SK-N-SH treated with all-trans-retinoic acid at 6 μM for 48 hours (cell line): ENCODE measurements around the gene PACSIN2.

Experiments used
- ATAC-seq: fragments of 200-7000 bp; cut with Tn5 transposase; 3 replicates; pipeline ENCODE4 v1.9.1; 2020; ENCODE audit warnings: mild to moderate bottlenecking, moderate library complexity
- BACH2 ChIP-seq: fragments of 250-450 bp; sonication (Bioruptor Pico); IDR thresholded peaks from 2 replicates; pipeline ENCODE4 v1.9.0; 2021; ENCODE audit warnings: mild to moderate bottlenecking, borderline replicate concordance
- CREB5 ChIP-seq: fragments of 250-450 bp; sonication (Bioruptor Pico); IDR thresholded peaks from 2 replicates; pipeline ENCODE4 v1.5.1; 2020; ENCODE audit warnings: low read depth, mild to moderate bottlenecking, moderate library complexity
- CSDC2 ChIP-seq: fragments of 250-450 bp; sonication (Bioruptor Pico); IDR thresholded peaks from 2 replicates; pipeline ENCODE4 v1.5.0; 2020; ENCODE audit warnings: mild to moderate bottlenecking, moderate library complexity
- CSRNP3 ChIP-seq: fragments of 250-450 bp; sonication (Bioruptor Pico); IDR thresholded peaks from 2 replicates; pipeline ENCODE4 v1.5.1; 2021; ENCODE audit warnings: mild to moderate bottlenecking, moderate library complexity
- ESRRG ChIP-seq: fragments of 250-450 bp; sonication (Bioruptor Pico); IDR thresholded peaks from 2 replicates; pipeline ENCODE4 v1.6.1; 2021; ENCODE audit warnings: mild to moderate bottlenecking
- ISL1 ChIP-seq: fragments of 250-450 bp; sonication (Bioruptor Pico); IDR thresholded peaks from 2 replicates; pipeline ENCODE4 v2.1.2; 2022; ENCODE audit warnings: mild to moderate bottlenecking, moderate library complexity
- OSR1 ChIP-seq: fragments of 250-450 bp; sonication (Bioruptor Pico); IDR thresholded peaks from 2 replicates; pipeline ENCODE4 v1.8.0; 2022; ENCODE audit warnings: moderate library complexity, mild to moderate bottlenecking, inconsistent platforms
- PATZ1 ChIP-seq: fragments of 250-450 bp; sonication (Bioruptor Pico); IDR thresholded peaks from 2 replicates; pipeline ENCODE4 v1.8.0; 2020; ENCODE audit warnings: mild to moderate bottlenecking, moderate library complexity, borderline replicate concordance
- POU6F1 ChIP-seq: fragments of 250-450 bp; sonication (Bioruptor Pico); IDR thresholded peaks from 2 replicates; pipeline ENCODE4 v1.8.0; 2021; ENCODE audit warnings: low read depth, mild to moderate bottlenecking, moderate library complexity, borderline replicate concordance
- PPARA ChIP-seq: fragments of 250-450 bp; sonication (Bioruptor Pico); IDR thresholded peaks from 2 replicates; pipeline ENCODE4 v1.5.0; 2020; ENCODE audit warnings: mild to moderate bottlenecking, borderline replicate concordance
- RARB ChIP-seq: fragments of 250-450 bp; sonication (Bioruptor Pico); IDR thresholded peaks from 2 replicates; pipeline ENCODE4 v1.8.0; 2021; ENCODE audit warnings: mild to moderate bottlenecking, moderate library complexity
- SNAI2 ChIP-seq: fragments of 250-450 bp; sonication (Bioruptor Pico); IDR thresholded peaks from 2 replicates; pipeline ENCODE4 v1.5.0; 2020; ENCODE audit warnings: mild to moderate bottlenecking, moderate library complexity
- TCF4 ChIP-seq: fragments of 250-450 bp; sonication (Bioruptor Pico); IDR thresholded peaks from 2 replicates; pipeline ENCODE4 v1.8.0; 2021; ENCODE audit warnings: mild to moderate bottlenecking, moderate library complexity, borderline replicate concordance
- TOX ChIP-seq: fragments of 250-450 bp; sonication (Bioruptor Pico); IDR thresholded peaks from 2 replicates; pipeline ENCODE4 v1.8.0; 2021; ENCODE audit warnings: mild to moderate bottlenecking, moderate library complexity, borderline replicate concordance
- ZC3H10 ChIP-seq: fragments of 250-450 bp; sonication (Bioruptor Pico); IDR thresholded peaks from 2 replicates; pipeline ENCODE4 v1.5.1; 2021; ENCODE audit warnings: mild to moderate bottlenecking, moderate library complexity
- ZFP3 ChIP-seq: fragments of 250-450 bp; sonication (Bioruptor Pico); IDR thresholded peaks from 2 replicates; pipeline ENCODE4 v1.5.0; 2020; ENCODE audit warnings: mild to moderate bottlenecking, moderate library complexity
- ZFP30 ChIP-seq: fragments of 450-650 bp; formaldehyde crosslinking; IDR thresholded peaks from 2 replicates; pipeline ENCODE4 v1.5.0; 2022; ENCODE audit warnings: mild to moderate bottlenecking, moderate library complexity
- ZNF565 ChIP-seq: fragments of 450-650 bp; formaldehyde crosslinking; conservative IDR thresholded peaks from 2 replicates; pipeline ENCODE4 v1.5.0; 2020; ENCODE audit warnings: low read depth, mild to moderate bottlenecking, moderate library complexity
- ZNF8 ChIP-seq: fragments of 450-650 bp; formaldehyde crosslinking; IDR thresholded peaks from 2 replicates; pipeline ENCODE4 v1.5.0; 2020; ENCODE audit warnings: mild to moderate bottlenecking, moderate library complexity

Gene PACSIN2

GRCh38 chr22:42932857-42933484 lies 82.0 kb downstream of the PACSIN2 start:
- TF ChIP-seq ZFP30: no peak
- no peak for TF ChIP-seq POU6F1 (CRISPR knock-in tag)
- TF ChIP-seq PPARA (CRISPR knock-in tag): no peak
- TF ChIP-seq ESRRG: no peak
- TF ChIP-seq OSR1: no peak
- TF ChIP-seq PATZ1 (CRISPR knock-in tag): no peak
- TF ChIP-seq ZFP3: no peak
- no peak for TF ChIP-seq CREB5 (CRISPR knock-in tag)
- no peak for TF ChIP-seq CSRNP3 (CRISPR knock-in tag)
- no peak for TF ChIP-seq BACH2 (CRISPR knock-in tag)
- no peak for ATAC-seq

GRCh38 chr22:42932197-42932519 lies 82.8 kb downstream of the PACSIN2 start:
- ATAC-seq: no peak
- TF ChIP-seq ZFP3: no peak
- no peak for TF ChIP-seq ZC3H10 (CRISPR knock-in tag)
- no peak for TF ChIP-seq CSDC2 (CRISPR knock-in tag)
- TF ChIP-seq TCF4 (CRISPR knock-in tag): no peak
- no peak for TF ChIP-seq ESRRG
- TF ChIP-seq RARB (CRISPR knock-in tag): no peak
- no peak for TF ChIP-seq PPARA (CRISPR knock-in tag)

- no peak for TF ChIP-seq ZC3H10 (CRISPR knock-in tag)
- no peak for ATAC-seq
Measured at GRCh38 chr22:42931421-42932196, 83.3 kb downstream of the PACSIN2 start.

GRCh38 chr22:42930810-42931420 lies 84.0 kb downstream of the PACSIN2 start:
- ATAC-seq: no peak
- TF ChIP-seq ESRRG (no peak), ZFP3 (no peak), OSR1 (no peak), TCF4 (CRISPR knock-in tag) (no peak), ZFP30 (no peak), CSRNP3 (CRISPR knock-in tag) (no peak), ZNF565 (CRISPR knock-in tag) (no peak), ISL1 (CRISPR knock-in tag) (no peak), SNAI2 (no peak), PATZ1 (CRISPR knock-in tag) (no peak), RARB (CRISPR knock-in tag) (no peak), PPARA (CRISPR knock-in tag) (no peak), ZNF8 (CRISPR knock-in tag) (no peak), BACH2 (CRISPR knock-in tag) (no peak), CREB5 (CRISPR knock-in tag) (no peak), ZC3H10 (CRISPR knock-in tag) (no peak), TOX (CRISPR knock-in tag) (no peak), POU6F1 (CRISPR knock-in tag) (no peak)
